PC-3 (cell line): ENCODE data around the gene LRRC56.

ENCODE experiments used
- CTCF ChIP-seq: fragments of 300-600 bp; sonication (generic); conservative IDR thresholded peaks from 2 replicates; pipeline ENCODE4 v1.5.1; 2017; ENCODE audit warnings: antibody characterized with exemption, low read depth, mild to moderate bottlenecking, low read length
- EZH2phosphoT487 ChIP-seq: fragments of 300-600 bp; sonication (generic); IDR thresholded peaks from 2 replicates; pipeline ENCODE4 v1.6.1; 2018; ENCODE audit warnings: mild to moderate bottlenecking, antibody characterized with exemption, low read length, borderline replicate concordance

GRCh38 chr11:537622-538430 lies 499 bp downstream of the LRRC56 start:
- TF ChIP-seq CTCF (no peak), EZH2phosphoT487 (no peak)
